K562 (cell line): ENCODE results near the gene TRMU. TPM values are rescaled to one million over a fixed set of nuclear protein-coding genes. Genes with fewer than 3 reads are reported as not detected.

ENCODE experiments used
- ATAC-seq: fragments of 200-7000 bp; cut with Tn5 transposase; 3 replicates; pipeline ENCODE4 v1.9.1; 2020; ENCODE audit warnings: moderate library complexity
- BruUV-seq: library from RNA; stranded (reverse); fragments of 400-500 nt; replicated peaks from 2 replicates; lab custom pipeline; 2021; lab: Mats Ljungman, UMichigan
- CTCF ChIA-PET: fragments of 300-600 bp; formaldehyde crosslinking; extraction: SDS; loops from one replicate; lab custom pipeline; 2021; ENCODE audit warnings: low intra/inter-chr PET ratio; lab: Yijun Ruan, JAX
- POLR2A ChIA-PET: fragments of 300-600, 350-650 bp; sonication (Branson Sonifier 250); formaldehyde crosslinking; extraction: SDS; loops from one replicate; lab custom pipeline; 2021; ENCODE audit warnings: antibody characterized with exemption, inconsistent platforms; lab: Yijun Ruan, JAX
- DNase-seq, 4 experiments: peaks; one replicate each; pipeline versions ENCODE4 v3.0.0 to v3.0.0-alpha.2; 2011 to 2018; ENCODE audit warnings: low spot score in 3 of 4, mixed read lengths in 3 of 4; ENCODE audit errors: extremely low read depth in 1 of 4
- FAIRE-seq: peaks from 2 replicates; lab custom pipeline; 2011; peaks lifted over from hg19 to GRCh38; lab: Jason Lieb, UNC
- H2AFZ ChIP-seq: 2 replicates; pipeline ENCODE4 v1.6.0; 2011; ENCODE audit warnings: low read depth, low read length, control low read depth, inconsistent platforms
- H3K27ac ChIP-seq: fragments of 200-600 bp; 3 replicates; pipeline ENCODE4 v1.8.0; 2011; ENCODE audit warnings: low read depth, mild to moderate bottlenecking, control low read depth, inconsistent platforms, low read length, moderate library complexity, mixed read lengths; ENCODE audit errors: extremely low read depth
- H3K27me3 ChIP-seq, 2 experiments: fragments of 300-600 bp in 1 of 2; 2 replicates in 1 of 2; 3 replicates in 1 of 2; pipeline versions ENCODE4 v1.6.0 to v1.8.0; 2011; ENCODE audit warnings: inconsistent platforms in 2 of 2, low read length in 2 of 2, mild to moderate bottlenecking in 1 of 2, mixed read lengths in 1 of 2, moderate library complexity in 1 of 2; ENCODE audit not compliant: control insufficient read depth in 2 of 2, insufficient read depth in 2 of 2
- H3K36me3 ChIP-seq: fragments of 300-600 bp; 3 replicates; pipeline ENCODE4 v1.8.0; 2011; ENCODE audit warnings: mild to moderate bottlenecking, low read length, inconsistent platforms; ENCODE audit not compliant: control insufficient read depth, insufficient read depth
- H3K4me1 ChIP-seq, 2 experiments: fragments of 200-600 bp in 1 of 2; replicated peaks in 1 of 2; 2 replicates in 1 of 2; 3 replicates in 1 of 2; pipeline versions ENCODE4 v1.5.1 to v1.8.0; 2011; ENCODE audit warnings: inconsistent platforms in 2 of 2, low read length in 2 of 2, mild to moderate bottlenecking in 1 of 2, mixed read lengths in 1 of 2, moderate library complexity in 1 of 2; ENCODE audit not compliant: control insufficient read depth in 2 of 2, insufficient read depth in 2 of 2
- H3K4me2 ChIP-seq: 2 replicates; pipeline ENCODE4 v1.6.1; 2011; ENCODE audit warnings: low read length, control low read depth, inconsistent platforms, mixed read lengths; ENCODE audit not compliant: insufficient read depth
- H3K4me3 ChIP-seq: fragments of 200-600 bp; sonication (generic), shearing (Covaris generic); 2 replicates; pipeline ENCODE4 v1.5.1; 2016; ENCODE audit warnings: control low read depth, inconsistent platforms
- H3K79me2 ChIP-seq: fragments of 200-600 bp; 3 replicates; pipeline ENCODE4 v1.8.0; 2011; ENCODE audit warnings: low read length, inconsistent platforms; ENCODE audit not compliant: control insufficient read depth, insufficient read depth
- H3K9ac ChIP-seq, 2 experiments: 2 replicates each; pipeline versions ENCODE4 v1.6.0 to v1.6.1; 2011; ENCODE audit warnings: low read depth in 2 of 2, low read length in 2 of 2, control low read depth in 1 of 2, inconsistent platforms in 1 of 2, mild to moderate bottlenecking in 1 of 2, mixed read lengths in 1 of 2; ENCODE audit not compliant: insufficient read depth in 1 of 2
- H3K9me1 ChIP-seq: one replicate; pipeline ENCODE4 v1.6.0; 2011; ENCODE audit warnings: inconsistent platforms, mild to moderate bottlenecking, low read length, moderate library complexity; ENCODE audit not compliant: control insufficient read depth, insufficient read depth
- H3K9me3 ChIP-seq: replicated peaks from 2 replicates; pipeline ENCODE4 v1.5.1; 2011; ENCODE audit warnings: low read depth, low read length, inconsistent platforms; ENCODE audit not compliant: control insufficient read depth, insufficient read depth
- H4K20me1 ChIP-seq: replicated peaks from 2 replicates; pipeline ENCODE4 v1.6.1; 2011; ENCODE audit warnings: low read length, inconsistent platforms, mixed read lengths; ENCODE audit not compliant: control insufficient read depth, insufficient read depth
- GTF2A2 ChIP-seq: IDR thresholded peaks from 2 replicates; pipeline ENCODE4 v1.6.1; 2016; ENCODE audit warnings: mild to moderate bottlenecking, missing genetic modification characterization, missing compliant biosample characterization
- HNRNPK ChIP-seq: fragments of 200-400 bp; formaldehyde crosslinking; IDR thresholded peaks from one replicate; pipeline ENCODE4 v1.6.1; 2018; ENCODE audit warnings: mild to moderate bottlenecking, low read depth, low read length; ENCODE audit not compliant: poor library complexity, severe bottlenecking
- KLF6 ChIP-seq: fragments of 250-450 bp; sonication (Bioruptor Pico); IDR thresholded peaks from 2 replicates; pipeline ENCODE4 v1.4.0; 2020; ENCODE audit warnings: mild to moderate bottlenecking, moderate library complexity, borderline replicate concordance
- MIER1 ChIP-seq: fragments of 450-650 bp; IDR thresholded peaks from 2 replicates; pipeline ENCODE4 v1.6.1; 2016; ENCODE audit warnings: antibody characterized with exemption, mild to moderate bottlenecking, low read depth
- SAFB ChIP-seq: fragments of 200-400 bp; formaldehyde crosslinking; IDR thresholded peaks from 2 replicates; pipeline ENCODE4 v1.6.1; 2017; ENCODE audit warnings: low read depth, low read length, borderline replicate concordance
- SAFB2 ChIP-seq: fragments of 200-400 bp; formaldehyde crosslinking; IDR thresholded peaks from 2 replicates; pipeline ENCODE4 v1.6.1; 2018; ENCODE audit warnings: borderline replicate concordance, low read length, low read depth, moderate library complexity; ENCODE audit not compliant: severe bottlenecking
- ZBTB49 ChIP-seq: sonication (generic); formaldehyde crosslinking; IDR thresholded peaks from 2 replicates; pipeline ENCODE4 v1.8.0; 2022; ENCODE audit warnings: missing genetic modification reagents, mild to moderate bottlenecking, borderline replicate concordance
- ZNF696 ChIP-seq: fragments of 250-450 bp; sonication (Bioruptor Pico); conservative IDR thresholded peaks from 2 replicates; pipeline ENCODE4 v1.4.0; 2020; ENCODE audit warnings: mild to moderate bottlenecking, moderate library complexity
- ZNF764 ChIP-seq: fragments of 250-450 bp; sonication (Bioruptor Pico); IDR thresholded peaks from 2 replicates; pipeline ENCODE4 v1.4.0; 2020; ENCODE audit warnings: low read depth, mild to moderate bottlenecking, moderate library complexity
- WGBS: fragments of 100-300 bp; shearing (Covaris generic); methylation state at CpG from one replicate; pipeline ENCODE4 v1.1.6; 2016; ENCODE audit warnings: low coverage, mixed read lengths; ENCODE audit not compliant: insufficient coverage; ENCODE audit errors: missing lambda C conversion rate; 5-methylcytosine and 5-hydroxymethylcytosine counted together
- in situ Hi-C: fragments of 300-500 bp; cut with MboI; formaldehyde crosslinking; loops from 4 replicates; pipeline ENCODE4 v1.15.0; 2018; ENCODE audit warnings: inconsistent platforms, mixed read lengths
- intact Hi-C: fragments of 100-400 bp; cut with micrococcal nuclease; formaldehyde crosslinking; loops from 2 replicates; pipeline ENCODE4 v1.14.2; 2022
- polyA plus RNA-seq, 8 experiments: library from polyadenylated mRNA; depleted of rRNA in 4 of 8; stranded (reverse) in 5 of 8; unstranded in 3 of 8; fragments of >200 nt; fragmentation: Nextera tagmentation in 2 of 8; fragmentation: Illumina TruSeq in 1 of 8; extraction: Ambion mirVana in 2 of 8; extraction: Trizol in 1 of 8; gene quantifications; 2 replicates each; pipeline versions ENCODE4 v1.2.1 to v1.2.3, GENCODE V29; 2011 to 2014; ENCODE audit warnings: inconsistent platforms in 1 of 8, missing spikeins in 1 of 8
- total RNA-seq, 7 experiments: library from RNA; depleted of rRNA in 6 of 7; stranded (reverse); fragments of >200 nt in 6 of 7; fragmentation: Illumina TruSeq in 2 of 7; extraction: Trizol in 2 of 7; gene quantifications; 2 replicates each; pipeline versions ENCODE4 v1.2.1 to v1.2.3, GENCODE V29; 2011 to 2021; ENCODE audit warnings: low replicate concordance in 1 of 7
- TF ChIP-seq, protein P1 (sequence below), 2 experiments: fragments of 450-650 bp; IDR thresholded peaks; 2 replicates each; pipeline ENCODE4 v1.6.1; 2016

TRMU gene
- total and polyA plus RNA-seq, 9 of the 15 experiments (the other 6 are each of a cell fraction or from before 2014, with no cell fraction given), result 2.3 to 49.9 (median 35.3) TPM

- CTCF ChIA-PET, result interaction anchor here (0.6 kb wide), 1 partner anchor 34 kb away, joined by 4 read pairs; no protein-coding TSS in a partner anchor
- peaks cover 31% of the 10 kb centered on the region; the same call in 1 of the 3 replicates for H3K36me3 ChIP-seq
- H3K27ac ChIP-seq, result no peak overlapping the region
- in situ Hi-C loops, result loop anchor here (25.0 kb wide), 1 partner anchor 296 kb away; no protein-coding TSS in a partner anchor
- BruUV-seq, result TSS peak; percentile 38
- intact Hi-C loops, result no loop called here
- FAIRE-seq, result no peak
- no peaks in the 10 kb centered on the region for H3K9me3 ChIP-seq
- 98% methylated on average over 13 of the region's 23 CpGs for WGBS
- H3K27me3 ChIP-seq, result no peaks in the 10 kb centered on the region
- no peak overlapping the region for H3K4me2 ChIP-seq
- DNase-seq, result no peak
- no peak for ATAC-seq
- H2AFZ ChIP-seq, result no peak overlapping the region
- POLR2A ChIA-PET, result interaction anchor here (0.8 to 1.5 kb wide), 2 partner anchors 13 to 138 kb away, joined by 3 to 4 read pairs; no protein-coding TSS in a partner anchor
- H3K9me1 ChIP-seq, result no peaks in the 10 kb centered on the region
- no peaks in the 10 kb centered on the region for H4K20me1 ChIP-seq
- H3K9ac ChIP-seq, result no peak overlapping the region
- H3K4me1 ChIP-seq, result peaks cover 6 to 7% of the 10 kb centered on the region in 2 experiments; a peak in 3 of 5 replicates
- H3K4me3 ChIP-seq, result no peak overlapping the region
- H3K79me2 ChIP-seq, result peaks cover 24% of the 10 kb centered on the region
- TF ChIP-seq ZBTB49 (CRISPR knock-in tag) (no peak), MIER1 (no peak), SAFB (no peak), SAFB2 (no peak), HNRNPK (no peak), ZNF764 (CRISPR knock-in tag) (no peak), KLF6 (CRISPR knock-in tag) (no peak), GTF2A2 (tag) (no peak), ZNF696 (CRISPR knock-in tag) (no peak)
- TF ChIP-seq, protein P1, sequence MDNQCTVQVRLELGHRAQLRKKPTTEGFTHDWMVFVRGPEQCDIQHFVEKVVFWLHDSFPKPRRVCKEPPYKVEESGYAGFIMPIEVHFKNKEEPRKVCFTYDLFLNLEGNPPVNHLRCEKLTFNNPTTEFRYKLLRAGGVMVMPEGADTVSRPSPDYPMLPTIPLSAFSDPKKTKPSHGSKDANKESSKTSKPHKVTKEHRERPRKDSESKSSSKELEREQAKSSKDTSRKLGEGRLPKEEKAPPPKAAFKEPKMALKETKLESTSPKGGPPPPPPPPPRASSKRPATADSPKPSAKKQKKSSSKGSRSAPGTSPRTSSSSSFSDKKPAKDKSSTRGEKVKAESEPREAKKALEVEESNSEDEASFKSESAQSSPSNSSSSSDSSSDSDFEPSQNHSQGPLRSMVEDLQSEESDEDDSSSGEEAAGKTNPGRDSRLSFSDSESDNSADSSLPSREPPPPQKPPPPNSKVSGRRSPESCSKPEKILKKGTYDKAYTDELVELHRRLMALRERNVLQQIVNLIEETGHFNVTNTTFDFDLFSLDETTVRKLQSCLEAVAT (IDR thresholded peaks at IDR 0.05), result no peak
These were observed 27.1 kb upstream of the TRMU start for GRCh38 chr22:46308283-46308988.
